K562 (cell line): ENCODE data around the gene TMEM129. TPM values are rescaled to one million over a fixed set of nuclear protein-coding genes. Genes with fewer than 3 reads are reported as not detected.

Source experiments
- ATAC-seq: fragments of 200-7000 bp; cut with Tn5 transposase; 3 replicates; pipeline ENCODE4 v1.9.1; 2020; ENCODE audit warnings: moderate library complexity
- BruUV-seq: library from RNA; stranded (reverse); fragments of 400-500 nt; replicated peaks from 2 replicates; lab custom pipeline; 2021; lab: Mats Ljungman, UMichigan
- CTCF ChIA-PET: fragments of 300-600 bp; formaldehyde crosslinking; extraction: SDS; loops from one replicate; lab custom pipeline; 2021; ENCODE audit warnings: low intra/inter-chr PET ratio; lab: Yijun Ruan, JAX
- POLR2A ChIA-PET: fragments of 300-600, 350-650 bp; sonication (Branson Sonifier 250); formaldehyde crosslinking; extraction: SDS; loops from one replicate; lab custom pipeline; 2021; ENCODE audit warnings: antibody characterized with exemption, inconsistent platforms; lab: Yijun Ruan, JAX
- DNase-seq, 4 experiments: peaks; one replicate each; pipeline versions ENCODE4 v3.0.0 to v3.0.0-alpha.2; 2011 to 2018; ENCODE audit warnings: low spot score in 3 of 4, mixed read lengths in 3 of 4; ENCODE audit errors: extremely low read depth in 1 of 4
- FAIRE-seq: peaks from 2 replicates; lab custom pipeline; 2011; peaks lifted over from hg19 to GRCh38; lab: Jason Lieb, UNC
- H2AFZ ChIP-seq: 2 replicates; pipeline ENCODE4 v1.6.0; 2011; ENCODE audit warnings: low read depth, low read length, control low read depth, inconsistent platforms
- H3K27ac ChIP-seq: fragments of 200-600 bp; 3 replicates; pipeline ENCODE4 v1.8.0; 2011; ENCODE audit warnings: low read depth, mild to moderate bottlenecking, control low read depth, inconsistent platforms, low read length, moderate library complexity, mixed read lengths; ENCODE audit errors: extremely low read depth
- H3K27me3 ChIP-seq, 2 experiments: fragments of 300-600 bp in 1 of 2; 2 replicates in 1 of 2; 3 replicates in 1 of 2; pipeline versions ENCODE4 v1.6.0 to v1.8.0; 2011; ENCODE audit warnings: inconsistent platforms in 2 of 2, low read length in 2 of 2, mild to moderate bottlenecking in 1 of 2, mixed read lengths in 1 of 2, moderate library complexity in 1 of 2; ENCODE audit not compliant: control insufficient read depth in 2 of 2, insufficient read depth in 2 of 2
- H3K36me3 ChIP-seq: fragments of 300-600 bp; 3 replicates; pipeline ENCODE4 v1.8.0; 2011; ENCODE audit warnings: mild to moderate bottlenecking, low read length, inconsistent platforms; ENCODE audit not compliant: control insufficient read depth, insufficient read depth
- H3K4me1 ChIP-seq, 2 experiments: fragments of 200-600 bp in 1 of 2; replicated peaks in 1 of 2; 2 replicates in 1 of 2; 3 replicates in 1 of 2; pipeline versions ENCODE4 v1.5.1 to v1.8.0; 2011; ENCODE audit warnings: inconsistent platforms in 2 of 2, low read length in 2 of 2, mild to moderate bottlenecking in 1 of 2, mixed read lengths in 1 of 2, moderate library complexity in 1 of 2; ENCODE audit not compliant: control insufficient read depth in 2 of 2, insufficient read depth in 2 of 2
- H3K4me2 ChIP-seq: 2 replicates; pipeline ENCODE4 v1.6.1; 2011; ENCODE audit warnings: low read length, control low read depth, inconsistent platforms, mixed read lengths; ENCODE audit not compliant: insufficient read depth
- H3K4me3 ChIP-seq: fragments of 200-600 bp; sonication (generic), shearing (Covaris generic); 2 replicates; pipeline ENCODE4 v1.5.1; 2016; ENCODE audit warnings: control low read depth, inconsistent platforms
- H3K79me2 ChIP-seq: fragments of 200-600 bp; 3 replicates; pipeline ENCODE4 v1.8.0; 2011; ENCODE audit warnings: low read length, inconsistent platforms; ENCODE audit not compliant: control insufficient read depth, insufficient read depth
- H3K9ac ChIP-seq, 2 experiments: 2 replicates each; pipeline versions ENCODE4 v1.6.0 to v1.6.1; 2011; ENCODE audit warnings: low read depth in 2 of 2, low read length in 2 of 2, control low read depth in 1 of 2, inconsistent platforms in 1 of 2, mild to moderate bottlenecking in 1 of 2, mixed read lengths in 1 of 2; ENCODE audit not compliant: insufficient read depth in 1 of 2
- H3K9me1 ChIP-seq: one replicate; pipeline ENCODE4 v1.6.0; 2011; ENCODE audit warnings: inconsistent platforms, mild to moderate bottlenecking, low read length, moderate library complexity; ENCODE audit not compliant: control insufficient read depth, insufficient read depth
- H3K9me3 ChIP-seq: replicated peaks from 2 replicates; pipeline ENCODE4 v1.5.1; 2011; ENCODE audit warnings: low read depth, low read length, inconsistent platforms; ENCODE audit not compliant: control insufficient read depth, insufficient read depth
- H4K20me1 ChIP-seq: replicated peaks from 2 replicates; pipeline ENCODE4 v1.6.1; 2011; ENCODE audit warnings: low read length, inconsistent platforms, mixed read lengths; ENCODE audit not compliant: control insufficient read depth, insufficient read depth
- ATF3 ChIP-seq, 2 experiments: fragments of 450-650 bp in 1 of 2; sonication (generic) in 1 of 2; formaldehyde crosslinking in 1 of 2; IDR thresholded peaks in 1 of 2; conservative IDR thresholded peaks in 1 of 2; 2 replicates each; pipeline versions ENCODE4 v1.6.1 to v1.8.1; 2016 to 2023; ENCODE audit warnings: mild to moderate bottlenecking in 2 of 2, moderate library complexity in 2 of 2, inconsistent platforms in 1 of 2, missing genetic modification reagents in 1 of 2
- CBFA2T2 ChIP-seq: fragments of 450-650 bp; conservative IDR thresholded peaks from 2 replicates; pipeline ENCODE4 v1.6.1; 2017; ENCODE audit warnings: mild to moderate bottlenecking
- E2F3 ChIP-seq: fragments of 250-450 bp; sonication (Bioruptor Pico); IDR thresholded peaks from 2 replicates; pipeline ENCODE4 v1.4.0; 2020; ENCODE audit warnings: mild to moderate bottlenecking
- ESRRB ChIP-seq: fragments of 250-450 bp; sonication (Bioruptor Pico); IDR thresholded peaks from 2 replicates; pipeline ENCODE4 v1.5.0; 2020; ENCODE audit warnings: mild to moderate bottlenecking, moderate library complexity, borderline replicate concordance
- NR2F6 ChIP-seq: fragments of 450-650 bp; formaldehyde crosslinking; IDR thresholded peaks from 2 replicates; pipeline ENCODE4 v1.4.0; 2020; ENCODE audit warnings: mild to moderate bottlenecking
- TOE1 ChIP-seq, 2 experiments: fragments of 450-650 bp in 1 of 2; sonication (generic) in 1 of 2; formaldehyde crosslinking in 1 of 2; IDR thresholded peaks; 2 replicates each; pipeline versions ENCODE4 v1.7.1 to v1.8.0; 2016 to 2022; ENCODE audit warnings: borderline replicate concordance in 2 of 2, mild to moderate bottlenecking in 2 of 2, antibody characterized with exemption in 1 of 2, inconsistent platforms in 1 of 2, low read depth in 1 of 2, missing genetic modification reagents in 1 of 2, moderate library complexity in 1 of 2
- ZSCAN29 ChIP-seq: fragments of 450-650 bp; IDR thresholded peaks from 2 replicates; pipeline ENCODE4 v1.6.1; 2017
- WGBS: fragments of 100-300 bp; shearing (Covaris generic); methylation state at CpG from one replicate; pipeline ENCODE4 v1.1.6; 2016; ENCODE audit warnings: low coverage, mixed read lengths; ENCODE audit not compliant: insufficient coverage; ENCODE audit errors: missing lambda C conversion rate; 5-methylcytosine and 5-hydroxymethylcytosine counted together
- in situ Hi-C: fragments of 300-500 bp; cut with MboI; formaldehyde crosslinking; loops from 4 replicates; pipeline ENCODE4 v1.15.0; 2018; ENCODE audit warnings: inconsistent platforms, mixed read lengths
- intact Hi-C: fragments of 100-400 bp; cut with micrococcal nuclease; formaldehyde crosslinking; loops from 2 replicates; pipeline ENCODE4 v1.14.2; 2022
- polyA plus RNA-seq, 8 experiments: library from polyadenylated mRNA; depleted of rRNA in 4 of 8; stranded (reverse) in 5 of 8; unstranded in 3 of 8; fragments of >200 nt; fragmentation: Nextera tagmentation in 2 of 8; fragmentation: Illumina TruSeq in 1 of 8; extraction: Ambion mirVana in 2 of 8; extraction: Trizol in 1 of 8; gene quantifications; 2 replicates each; pipeline versions ENCODE4 v1.2.1 to v1.2.3, GENCODE V29; 2011 to 2014; ENCODE audit warnings: inconsistent platforms in 1 of 8, missing spikeins in 1 of 8
- total RNA-seq, 7 experiments: library from RNA; depleted of rRNA in 6 of 7; stranded (reverse); fragments of >200 nt in 6 of 7; fragmentation: Illumina TruSeq in 2 of 7; extraction: Trizol in 2 of 7; gene quantifications; 2 replicates each; pipeline versions ENCODE4 v1.2.1 to v1.2.3, GENCODE V29; 2011 to 2021; ENCODE audit warnings: low replicate concordance in 1 of 7
- TF ChIP-seq, protein P1 (sequence below), 2 experiments: fragments of 450-650 bp in 1 of 2; IDR thresholded peaks; 2 replicates each; pipeline ENCODE4 v1.6.1; 2011 to 2017; ENCODE audit warnings: low read depth in 2 of 2, antibody characterized with exemption in 1 of 2, borderline replicate concordance in 1 of 2, low read length in 1 of 2, mild to moderate bottlenecking in 1 of 2, mixed read lengths in 1 of 2; ENCODE audit not compliant: control insufficient read depth in 1 of 2
- TF ChIP-seq, protein P2 (sequence below): fragments of 250-450 bp; sonication (Bioruptor Pico); IDR thresholded peaks from 2 replicates; pipeline ENCODE4 v1.5.0; 2021; ENCODE audit warnings: mild to moderate bottlenecking, borderline replicate concordance

The TMEM129 gene
- total and polyA plus RNA-seq, 9 of the 15 experiments (the other 6 are each of a cell fraction or from before 2014, with no cell fraction given): 0.34 to 47.2 (median 18.8) TPM

DNA sequence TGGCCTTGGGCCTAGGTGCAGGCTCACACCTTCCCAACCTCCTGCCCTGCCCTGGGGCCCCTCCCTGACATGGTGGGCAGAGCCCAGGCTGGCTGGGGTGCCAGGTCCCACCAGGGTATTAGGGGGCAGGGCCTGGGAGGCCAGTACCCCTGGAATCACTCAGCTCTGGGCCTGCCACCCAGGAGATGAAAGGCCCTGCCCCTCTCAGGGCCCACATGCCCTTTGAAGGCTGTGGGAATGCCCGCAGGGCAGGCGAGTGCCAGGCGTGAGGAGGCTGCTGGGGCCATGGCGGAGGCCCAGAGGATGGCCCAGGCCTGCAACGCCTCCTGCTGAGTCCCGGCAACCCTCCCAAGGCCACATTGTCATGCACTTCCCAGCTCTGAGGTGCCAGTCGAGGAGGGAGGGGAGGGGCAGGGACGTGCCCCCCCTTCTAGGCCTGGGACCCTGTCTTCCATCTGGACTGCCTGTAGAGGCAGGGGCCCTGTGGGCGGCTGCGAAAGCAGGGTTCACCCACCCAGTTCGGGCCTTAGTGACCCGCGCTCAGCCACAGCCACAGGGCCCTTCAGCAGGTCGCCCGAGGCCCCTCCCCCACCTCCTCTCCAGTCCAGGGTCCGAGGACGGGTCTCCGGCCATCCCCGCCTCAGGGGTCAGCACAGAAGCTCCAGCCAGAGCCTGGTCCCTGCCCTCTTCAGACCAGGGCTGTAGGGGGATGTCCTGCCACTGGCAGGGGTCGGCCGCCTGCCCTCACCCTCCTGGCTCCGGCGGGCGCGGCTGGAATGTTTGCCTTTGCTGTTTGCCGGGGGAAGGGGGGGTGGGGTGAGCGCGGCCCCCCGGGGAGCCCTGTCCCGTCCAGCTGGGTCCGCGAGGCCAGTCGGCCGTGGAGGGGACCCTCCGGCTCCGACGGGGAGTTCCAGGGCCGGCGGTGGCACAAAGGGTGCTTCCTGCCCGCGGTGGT, 45.3 kb upstream of the TMEM129 start (continued):
- TF ChIP-seq, protein P1, sequence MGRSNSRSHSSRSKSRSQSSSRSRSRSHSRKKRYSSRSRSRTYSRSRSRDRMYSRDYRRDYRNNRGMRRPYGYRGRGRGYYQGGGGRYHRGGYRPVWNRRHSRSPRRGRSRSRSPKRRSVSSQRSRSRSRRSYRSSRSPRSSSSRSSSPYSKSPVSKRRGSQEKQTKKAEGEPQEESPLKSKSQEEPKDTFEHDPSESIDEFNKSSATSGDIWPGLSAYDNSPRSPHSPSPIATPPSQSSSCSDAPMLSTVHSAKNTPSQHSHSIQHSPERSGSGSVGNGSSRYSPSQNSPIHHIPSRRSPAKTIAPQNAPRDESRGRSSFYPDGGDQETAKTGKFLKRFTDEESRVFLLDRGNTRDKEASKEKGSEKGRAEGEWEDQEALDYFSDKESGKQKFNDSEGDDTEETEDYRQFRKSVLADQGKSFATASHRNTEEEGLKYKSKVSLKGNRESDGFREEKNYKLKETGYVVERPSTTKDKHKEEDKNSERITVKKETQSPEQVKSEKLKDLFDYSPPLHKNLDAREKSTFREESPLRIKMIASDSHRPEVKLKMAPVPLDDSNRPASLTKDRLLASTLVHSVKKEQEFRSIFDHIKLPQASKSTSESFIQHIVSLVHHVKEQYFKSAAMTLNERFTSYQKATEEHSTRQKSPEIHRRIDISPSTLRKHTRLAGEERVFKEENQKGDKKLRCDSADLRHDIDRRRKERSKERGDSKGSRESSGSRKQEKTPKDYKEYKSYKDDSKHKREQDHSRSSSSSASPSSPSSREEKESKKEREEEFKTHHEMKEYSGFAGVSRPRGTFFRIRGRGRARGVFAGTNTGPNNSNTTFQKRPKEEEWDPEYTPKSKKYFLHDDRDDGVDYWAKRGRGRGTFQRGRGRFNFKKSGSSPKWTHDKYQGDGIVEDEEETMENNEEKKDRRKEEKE (IDR thresholded peaks at IDR 0.05; ENCODE audit: borderline replicate concordance in 1 of 2, control insufficient read depth in 1 of 2, low read depth in 2 of 2, low read length in 1 of 2): no peak
- TF ChIP-seq, all 486 proteins: peak for 3

- Histone ChIP-seq H3K4me2 (no peak overlapping the region), H3K79me2 (no peaks in the 10 kb centered on the region), H3K4me1 (peaks cover 2 to 84% of the 10 kb centered on the region in 2 experiments; a peak in 3 of 5 replicates), H3K36me3 (no peaks in the 10 kb centered on the region), H2AFZ (no peak overlapping the region), H3K9me1 (no peaks in the 10 kb centered on the region), H3K4me3 (no peak overlapping the region), H3K9me3 (no peaks in the 10 kb centered on the region), H3K27ac (no peak overlapping the region), H4K20me1 (0 out of 2 replicates have a peak, but pooled peaks cover 3% of the 10 kb centered on the region), H3K27me3 (no peaks in the 10 kb centered on the region), H3K9ac (peak overlapping the region in 1 of 2 experiments; percentile 45; a peak in 2 of 4 replicates)
- FAIRE-seq (no peak), ATAC-seq (no peak), DNase-seq (no peak)
- POLR2A ChIA-PET: interaction anchor here (0.6 kb wide), 1 partner anchor 137 kb away, joined by 3 read pairs; no protein-coding TSS in a partner anchor
- CTCF ChIA-PET: no interaction called here
- BruUV-seq: no TSS peak
- intact Hi-C loops (no loop called here), in situ Hi-C loops (no loop called here)
- WGBS: 21% methylated on average over 10 of the region's 10 CpGs
- TF ChIP-seq TOE1 (IDR thresholded peaks at IDR 0.05; ENCODE audit: borderline replicate concordance) (peak; percentile 88), TOE1 (CRISPR knock-in tag; IDR thresholded peaks at IDR 0.05; ENCODE audit: borderline replicate concordance, low read depth) (no peak), ZSCAN29 (no peak), E2F3 (CRISPR knock-in tag) (no peak), ATF3 (IDR thresholded peaks at IDR 0.05) (no peak), ATF3 (CRISPR knock-in tag; conservative IDR thresholded peaks at IDR 0.05) (no peak), ESRRB (no peak), NR2F6 (no peak), CBFA2T2 (peak; percentile 60)
- TF ChIP-seq, protein P2, sequence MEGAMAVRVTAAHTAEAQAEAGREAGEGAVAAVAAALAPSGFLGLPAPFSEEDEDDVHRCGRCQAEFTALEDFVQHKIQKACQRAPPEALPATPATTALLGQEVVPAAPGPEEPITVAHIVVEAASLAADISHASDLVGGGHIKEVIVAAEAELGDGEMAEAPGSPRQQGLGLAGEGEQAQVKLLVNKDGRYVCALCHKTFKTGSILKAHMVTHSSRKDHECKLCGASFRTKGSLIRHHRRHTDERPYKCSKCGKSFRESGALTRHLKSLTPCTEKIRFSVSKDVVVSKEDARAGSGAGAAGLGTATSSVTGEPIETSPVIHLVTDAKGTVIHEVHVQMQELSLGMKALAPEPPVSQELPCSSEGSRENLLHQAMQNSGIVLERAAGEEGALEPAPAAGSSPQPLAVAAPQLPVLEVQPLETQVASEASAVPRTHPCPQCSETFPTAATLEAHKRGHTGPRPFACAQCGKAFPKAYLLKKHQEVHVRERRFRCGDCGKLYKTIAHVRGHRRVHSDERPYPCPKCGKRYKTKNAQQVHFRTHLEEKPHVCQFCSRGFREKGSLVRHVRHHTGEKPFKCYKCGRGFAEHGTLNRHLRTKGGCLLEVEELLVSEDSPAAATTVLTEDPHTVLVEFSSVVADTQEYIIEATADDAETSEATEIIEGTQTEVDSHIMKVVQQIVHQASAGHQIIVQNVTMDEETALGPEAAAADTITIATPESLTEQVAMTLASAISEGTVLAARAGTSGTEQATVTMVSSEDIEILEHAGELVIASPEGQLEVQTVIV (CRISPR knock-in tag): no peak
These were observed 44.4 kb upstream of the TMEM129 start for GRCh38 chr4:1765409-1766072.
